GM12864 (cell line): Measurements from ENCODE around the gene ARHGAP22.

ENCODE experiments used
- DNase-seq: peaks from one replicate; pipeline ENCODE4 v3.0.0-alpha.2; 2011; ENCODE audit warnings: low read depth
- H3K4me3 ChIP-seq: 2 replicates; pipeline ENCODE4 v1.5.1; 2011; ENCODE audit warnings: mild to moderate bottlenecking, low read depth, low read length, control low read depth
- CTCF ChIP-seq: IDR thresholded peaks from 2 replicates; pipeline ENCODE4 v1.5.1; 2011; ENCODE audit warnings: low read depth, mild to moderate bottlenecking, moderate library complexity, low read length, control low read depth, inconsistent platforms; ENCODE audit errors: missing control alignments

ARHGAP22 gene

GRCh38 chr10:48496831-48497779, 107.8 kb downstream of the ARHGAP22 start:
- no peak for TF ChIP-seq CTCF
- no peak overlapping the region for H3K4me3 ChIP-seq
- DNase-seq, result no peak

- no peak overlapping the region for H3K4me3 ChIP-seq
- no peak for DNase-seq
- TF ChIP-seq CTCF, result no peak
Measured at GRCh38 chr10:48496105-48496830, 108.6 kb downstream of the ARHGAP22 start.

- TF ChIP-seq CTCF, result no peak
- DNase-seq, result no peak
- H3K4me3 ChIP-seq, result no peak overlapping the region
Measured at GRCh38 chr10:48495282-48496045, 109.4 kb downstream of the ARHGAP22 start.

- DNase-seq, result no peak
- H3K4me3 ChIP-seq, result no peak overlapping the region
- no peak for TF ChIP-seq CTCF
Measured at GRCh38 chr10:48494611-48495010, 110.3 kb downstream of the ARHGAP22 start.

GRCh38 chr10:48494073-48494472, 110.8 kb downstream of the ARHGAP22 start:
- H3K4me3 ChIP-seq, result no peak overlapping the region
- no peak for TF ChIP-seq CTCF
- no peak for DNase-seq

GRCh38 chr10:48493083-48493871, 111.6 kb downstream of the ARHGAP22 start:
- DNase-seq, result no peak
- no peak for TF ChIP-seq CTCF
- no peak overlapping the region for H3K4me3 ChIP-seq
